ENCODE measurements around the gene SBF2.

The SBF2 gene

DNA sequence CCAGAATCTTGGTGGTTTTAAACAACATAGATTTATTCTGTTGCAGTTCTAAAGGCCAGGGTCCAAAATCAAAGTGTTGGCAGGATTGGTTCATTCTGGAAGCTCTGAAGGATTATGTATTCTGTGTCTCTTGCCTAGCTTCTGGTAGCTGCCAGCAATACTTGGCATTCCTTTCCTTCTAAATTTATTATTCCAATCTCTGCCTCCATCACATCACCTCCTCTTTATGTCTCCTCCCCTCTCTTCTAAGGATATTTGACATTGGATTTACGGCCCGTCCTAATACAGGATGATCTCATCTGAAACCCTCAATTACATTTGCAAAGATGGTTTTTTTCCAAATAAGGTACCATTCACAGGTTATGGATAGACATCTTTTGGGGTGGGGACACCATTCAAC lies 186.5 kb downstream of the SBF2 start:
- CTCF ChIA-PET, result no interaction called here
- DNase-seq (ENCODE audit: extremely low spot score), result no peak

DNA sequence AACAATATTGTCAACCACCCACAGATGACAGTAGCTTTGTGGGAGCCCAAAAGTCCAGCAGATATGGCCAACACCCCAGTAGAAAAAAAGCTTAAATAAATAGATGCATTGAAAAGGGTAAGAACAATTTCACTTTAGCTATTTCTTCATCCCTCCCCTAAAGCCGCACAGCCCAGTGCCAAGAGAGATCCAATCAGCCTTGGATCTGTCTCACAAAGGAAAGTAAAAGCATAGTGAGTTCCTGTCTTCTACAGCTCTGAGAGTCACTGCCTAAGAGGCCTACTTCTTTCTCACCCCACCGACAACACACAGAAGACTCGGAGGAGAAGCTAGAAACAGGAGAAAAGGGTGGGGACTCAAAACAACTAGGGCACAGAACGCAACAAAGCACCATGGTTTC lies 196.4 kb downstream of the SBF2 start:
- CTCF ChIA-PET, result no interaction called here
- DNase-seq (ENCODE audit: extremely low spot score), result no peak
- POLR2A ChIA-PET, result no interaction called here
- TF ChIP-seq FOXA1 (IDR thresholded peaks at IDR 0.05) (no peak), CTBP1 (IDR thresholded peaks at IDR 0.05; ENCODE audit: borderline replicate concordance) (no peak), SP1 (IDR thresholded peaks at IDR 0.05) (no peak), FOXM1 (IDR thresholded peaks at IDR 0.05; ENCODE audit: borderline replicate concordance) (no peak), L3MBTL2 (conservative IDR thresholded peaks at IDR 0.05) (no peak), LEF1 (IDR thresholded peaks at IDR 0.05; ENCODE audit: borderline replicate concordance) (no peak), ELF4 (IDR thresholded peaks at IDR 0.05) (no peak), FOXK2 (IDR thresholded peaks at IDR 0.05) (no peak), NFRKB (IDR thresholded peaks at IDR 0.05) (no peak), ZNF384 (IDR thresholded peaks at IDR 0.05) (no peak), HDGF (IDR thresholded peaks at IDR 0.05; ENCODE audit: borderline replicate concordance) (no peak), BHLHE40 (IDR thresholded peaks at IDR 0.05; ENCODE audit: borderline replicate concordance) (no peak), TARDBP (IDR thresholded peaks at IDR 0.05) (no peak), ARNT (IDR thresholded peaks at IDR 0.05) (no peak), SUZ12 (IDR thresholded peaks at IDR 0.05) (no peak)
- TF ChIP-seq, protein P1, sequence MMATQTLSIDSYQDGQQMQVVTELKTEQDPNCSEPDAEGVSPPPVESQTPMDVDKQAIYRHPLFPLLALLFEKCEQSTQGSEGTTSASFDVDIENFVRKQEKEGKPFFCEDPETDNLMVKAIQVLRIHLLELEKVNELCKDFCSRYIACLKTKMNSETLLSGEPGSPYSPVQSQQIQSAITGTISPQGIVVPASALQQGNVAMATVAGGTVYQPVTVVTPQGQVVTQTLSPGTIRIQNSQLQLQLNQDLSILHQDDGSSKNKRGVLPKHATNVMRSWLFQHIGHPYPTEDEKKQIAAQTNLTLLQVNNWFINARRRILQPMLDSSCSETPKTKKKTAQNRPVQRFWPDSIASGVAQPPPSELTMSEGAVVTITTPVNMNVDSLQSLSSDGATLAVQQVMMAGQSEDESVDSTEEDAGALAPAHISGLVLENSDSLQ (IDR thresholded peaks at IDR 0.05), result no peak

More for the DNA sequence above, 186.5 kb downstream of the SBF2 start:
- no peak for TF ChIP-seq ZNF384 (IDR thresholded peaks at IDR 0.05)
- no peak for TF ChIP-seq FOXK2 (IDR thresholded peaks at IDR 0.05)
- TF ChIP-seq SP1 (IDR thresholded peaks at IDR 0.05), result no peak
- no peak for TF ChIP-seq NFRKB (IDR thresholded peaks at IDR 0.05)
- TF ChIP-seq SUZ12 (IDR thresholded peaks at IDR 0.05), result no peak
- TF ChIP-seq ELF4 (IDR thresholded peaks at IDR 0.05), result no peak
- no peak for TF ChIP-seq FOXA1 (IDR thresholded peaks at IDR 0.05)
- no peak for TF ChIP-seq FOXM1 (IDR thresholded peaks at IDR 0.05; ENCODE audit: borderline replicate concordance)
- POLR2A ChIA-PET, result no interaction called here

DNA sequence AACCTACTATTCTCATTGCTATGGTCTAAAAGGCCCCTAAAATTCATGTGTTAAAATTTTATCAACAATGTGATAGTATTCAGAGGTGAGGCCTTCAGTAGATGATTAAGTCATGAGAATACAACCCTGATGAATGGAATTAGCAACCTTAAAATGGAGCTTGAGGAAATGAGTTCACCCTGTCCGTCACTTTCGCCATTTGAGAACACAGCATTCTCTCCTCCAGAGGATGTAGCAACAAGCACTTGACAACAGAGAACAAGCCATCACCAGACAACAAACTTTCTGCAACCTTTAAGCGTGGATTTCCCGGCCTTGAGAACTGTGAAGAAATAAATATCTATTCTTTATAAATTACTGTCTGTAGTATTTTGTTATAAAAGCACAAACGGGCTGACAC lies 197.0 kb downstream of the SBF2 start:
- ChIA-PET POLR2A (no interaction called here), CTCF (no interaction called here)
- TF ChIP-seq ELF4 (IDR thresholded peaks at IDR 0.05) (no peak), SUZ12 (IDR thresholded peaks at IDR 0.05) (no peak), CTBP1 (IDR thresholded peaks at IDR 0.05; ENCODE audit: borderline replicate concordance) (no peak), SP1 (IDR thresholded peaks at IDR 0.05) (no peak), FOXA1 (IDR thresholded peaks at IDR 0.05) (no peak), BHLHE40 (IDR thresholded peaks at IDR 0.05; ENCODE audit: borderline replicate concordance) (no peak), NFRKB (IDR thresholded peaks at IDR 0.05) (no peak), L3MBTL2 (conservative IDR thresholded peaks at IDR 0.05) (no peak), FOXK2 (IDR thresholded peaks at IDR 0.05) (no peak), HDGF (IDR thresholded peaks at IDR 0.05; ENCODE audit: borderline replicate concordance) (no peak), ZNF384 (IDR thresholded peaks at IDR 0.05) (no peak), TARDBP (IDR thresholded peaks at IDR 0.05) (no peak), ARNT (IDR thresholded peaks at IDR 0.05) (no peak), LEF1 (IDR thresholded peaks at IDR 0.05; ENCODE audit: borderline replicate concordance) (no peak), FOXM1 (IDR thresholded peaks at IDR 0.05; ENCODE audit: borderline replicate concordance) (no peak)
- TF ChIP-seq, protein P1 (IDR thresholded peaks at IDR 0.05), result no peak
- DNase-seq (ENCODE audit: extremely low spot score), result no peak

DNA sequence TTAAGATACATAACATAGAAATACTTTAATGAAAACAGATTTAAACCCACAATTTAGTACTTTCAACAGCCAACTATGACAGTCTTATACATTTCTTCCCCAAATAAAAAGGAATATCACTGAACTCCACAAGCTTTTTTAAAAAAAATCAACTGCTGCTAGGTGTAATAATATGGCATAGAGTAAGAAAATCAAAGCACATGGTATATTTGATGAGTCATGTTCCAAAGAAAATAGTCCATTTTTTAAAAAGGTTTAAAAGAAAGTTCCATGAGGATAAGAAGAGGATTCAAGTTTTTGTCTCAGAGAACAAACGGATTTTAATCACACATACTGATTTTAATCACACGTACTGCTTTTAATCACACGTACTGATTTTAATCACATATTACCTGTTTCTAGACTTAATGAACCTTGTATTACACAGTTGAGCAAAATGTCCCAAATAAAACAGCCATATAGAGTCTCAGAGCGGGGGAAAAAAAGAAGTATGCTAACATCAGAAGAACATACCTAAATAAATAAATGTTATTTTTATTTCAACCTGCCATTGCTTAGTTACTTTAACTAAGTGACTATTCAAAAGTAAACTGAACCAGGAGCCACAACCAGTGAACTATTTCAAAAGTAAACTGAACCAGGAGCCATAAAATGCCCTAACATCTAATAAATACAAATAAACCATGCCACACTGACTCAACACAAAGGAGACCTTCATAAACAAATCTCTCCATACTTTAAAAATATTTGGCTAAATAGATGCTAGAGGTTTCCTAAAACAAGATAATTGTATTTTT lies 198.4 kb downstream of the SBF2 start:
- TF ChIP-seq FOXM1 (IDR thresholded peaks at IDR 0.05; ENCODE audit: borderline replicate concordance), result no peak
- no peak for TF ChIP-seq CTBP1 (IDR thresholded peaks at IDR 0.05; ENCODE audit: borderline replicate concordance)
- TF ChIP-seq FOXA1 (IDR thresholded peaks at IDR 0.05), result no peak
- no peak for TF ChIP-seq HDGF (IDR thresholded peaks at IDR 0.05; ENCODE audit: borderline replicate concordance)
- no peak for TF ChIP-seq ZNF384 (IDR thresholded peaks at IDR 0.05)
- TF ChIP-seq SP1 (IDR thresholded peaks at IDR 0.05), result no peak
- ChIA-PET POLR2A (no interaction called here), CTCF (no interaction called here)
- no peak for DNase-seq (ENCODE audit: extremely low spot score)

DNA sequence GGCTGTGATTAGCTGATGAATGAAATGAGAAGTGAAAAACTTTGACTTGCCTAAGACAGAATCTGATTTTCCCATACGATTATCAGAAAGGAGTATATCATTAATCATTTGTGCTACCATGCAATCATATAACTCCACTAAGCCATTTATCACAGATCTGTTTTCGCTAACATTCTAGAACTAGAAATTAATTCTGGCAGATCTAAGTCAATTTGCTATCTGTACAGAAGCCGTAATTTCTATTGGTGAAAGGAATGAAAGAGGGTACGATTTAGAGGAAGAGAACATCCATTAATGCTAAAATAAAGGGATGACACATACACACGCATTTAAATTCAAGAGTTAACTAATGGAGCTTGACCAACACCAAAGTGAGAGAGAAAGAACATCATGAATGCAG lies 201.6 kb downstream of the SBF2 start:
- ChIA-PET POLR2A (no interaction called here), CTCF (no interaction called here)
- TF ChIP-seq FOXA1 (IDR thresholded peaks at IDR 0.05) (no peak), FOXM1 (IDR thresholded peaks at IDR 0.05; ENCODE audit: borderline replicate concordance) (no peak), LEF1 (IDR thresholded peaks at IDR 0.05; ENCODE audit: borderline replicate concordance) (no peak), ARNT (IDR thresholded peaks at IDR 0.05) (no peak), HDGF (IDR thresholded peaks at IDR 0.05; ENCODE audit: borderline replicate concordance) (no peak), FOXK2 (IDR thresholded peaks at IDR 0.05) (no peak), SUZ12 (IDR thresholded peaks at IDR 0.05) (no peak), CTBP1 (IDR thresholded peaks at IDR 0.05; ENCODE audit: borderline replicate concordance) (no peak), L3MBTL2 (conservative IDR thresholded peaks at IDR 0.05) (no peak), SP1 (IDR thresholded peaks at IDR 0.05) (no peak), ZNF384 (IDR thresholded peaks at IDR 0.05) (no peak), BHLHE40 (IDR thresholded peaks at IDR 0.05; ENCODE audit: borderline replicate concordance) (no peak), ELF4 (IDR thresholded peaks at IDR 0.05) (no peak), TARDBP (IDR thresholded peaks at IDR 0.05) (no peak)
- TF ChIP-seq, protein P1 (IDR thresholded peaks at IDR 0.05), result no peak
- DNase-seq (ENCODE audit: extremely low spot score), result no peak

All from HEK293T (cell line).